GM23338 (cell line): ENCODE data around the gene FAM221A. TPM values are rescaled to one million over a fixed set of nuclear protein-coding genes. Genes with fewer than 3 reads are reported as not detected.

Experiments
- ATAC-seq: fragments of 200-7000 bp; cut with Tn5 transposase; 3 replicates; pipeline ENCODE4 v1.9.1; 2020
- DNase-seq: peaks from one replicate; pipeline ENCODE4 v3.0.0-alpha.2; 2015; ENCODE audit warnings: low spot score
- H2AFZ ChIP-seq: fragments of 200-600 bp; sonication (generic); 2 replicates; pipeline ENCODE4 v1.8.0; 2016; ENCODE audit warnings: antibody characterized with exemption, mild to moderate bottlenecking, moderate library complexity
- H3F3A ChIP-seq: fragments of 200-600 bp; sonication (generic); replicated peaks from 2 replicates; pipeline ENCODE4 v1.8.0; 2017; ENCODE audit warnings: antibody characterized with exemption, mixed run types, low read depth
- H3K27ac ChIP-seq: fragments of 200-600 bp; sonication (generic); 2 replicates; pipeline ENCODE4 v1.6.1; 2016; ENCODE audit warnings: low read depth
- H3K27me3 ChIP-seq: fragments of 200-600 bp; sonication (generic); 2 replicates; pipeline ENCODE4 v1.8.0; 2016; ENCODE audit warnings: mild to moderate bottlenecking, mixed run types, moderate library complexity; ENCODE audit not compliant: insufficient read depth
- H3K36me3 ChIP-seq: fragments of 200-600 bp; sonication (generic); 2 replicates; pipeline ENCODE4 v1.8.0; 2016; ENCODE audit warnings: mild to moderate bottlenecking; ENCODE audit not compliant: insufficient read depth
- H3K4me1 ChIP-seq: fragments of 200-600 bp; sonication (generic); 2 replicates; pipeline ENCODE4 v1.8.0; 2016; ENCODE audit warnings: mild to moderate bottlenecking, moderate library complexity; ENCODE audit not compliant: insufficient read depth
- H3K4me2 ChIP-seq: fragments of 200-600 bp; sonication (generic); 2 replicates; pipeline ENCODE4 v1.7.1; 2017; ENCODE audit warnings: mixed run types
- H3K4me3 ChIP-seq: fragments of 200-600 bp; sonication (generic); 2 replicates; pipeline ENCODE4 v1.6.1; 2016; ENCODE audit warnings: mixed run types
- H3K79me2 ChIP-seq: fragments of 200-600 bp; sonication (generic); replicated peaks from 2 replicates; pipeline ENCODE4 v1.8.0; 2017; ENCODE audit warnings: mild to moderate bottlenecking; ENCODE audit not compliant: insufficient read depth
- H3K9me2 ChIP-seq: fragments of 200-600 bp; sonication (generic); 2 replicates; pipeline ENCODE4 v1.8.0; 2017; ENCODE audit not compliant: insufficient read depth
- H4K20me1 ChIP-seq: fragments of 200-600 bp; sonication (generic); replicated peaks from 2 replicates; pipeline ENCODE4 v1.8.0; 2017; ENCODE audit warnings: mild to moderate bottlenecking; ENCODE audit not compliant: insufficient read depth
- H3K27ac Mint-ChIP-seq: 2 replicates; pipeline ENCODE4 v1.8.0; 2020; ENCODE audit warnings: inconsistent platforms, mild to moderate bottlenecking, moderate library complexity, mixed read lengths
- H3K27me3 Mint-ChIP-seq: 3 replicates; pipeline ENCODE4 v1.8.0; 2022; ENCODE audit warnings: low read depth, mild to moderate bottlenecking, moderate library complexity, mixed read lengths, inconsistent platforms; ENCODE audit not compliant: insufficient read depth, poor library complexity
- H3K36me3 Mint-ChIP-seq: 3 replicates; pipeline ENCODE4 v1.8.0; 2021; ENCODE audit warnings: low read depth, mild to moderate bottlenecking, inconsistent platforms, moderate library complexity, mixed read lengths
- H3K4me1 Mint-ChIP-seq: 3 replicates; pipeline ENCODE4 v1.8.0; 2020; ENCODE audit warnings: mild to moderate bottlenecking, inconsistent platforms, mixed read lengths
- H3K4me3 Mint-ChIP-seq: 3 replicates; pipeline ENCODE4 v1.8.0; 2021; ENCODE audit warnings: moderate library complexity, mild to moderate bottlenecking, inconsistent platforms, mixed read lengths
- H3K9me3 Mint-ChIP-seq: 3 replicates; pipeline ENCODE4 v1.8.0; 2020; ENCODE audit warnings: moderate library complexity, mild to moderate bottlenecking, inconsistent platforms, mixed read lengths
- CREB1 ChIP-seq: fragments of 250-450 bp; sonication (Bioruptor Pico); IDR thresholded peaks from 2 replicates; pipeline ENCODE4 v1.5.0; 2020; ENCODE audit warnings: low read depth, mild to moderate bottlenecking, moderate library complexity
- CTCF ChIP-seq, 2 experiments: fragments of 200-600 bp in 1 of 2; sonication (generic) in 1 of 2; conservative IDR thresholded peaks; 2 replicates each; pipeline versions ENCODE4 v1.5.1 to v1.6.1; 2016 to 2017; ENCODE audit warnings: antibody characterized with exemption in 2 of 2, low read depth in 2 of 2, mild to moderate bottlenecking in 2 of 2, moderate library complexity in 1 of 2
- ETS1 ChIP-seq: IDR thresholded peaks from 2 replicates; pipeline ENCODE4 v1.6.1; 2016; ENCODE audit warnings: antibody characterized with exemption
- EZH2 ChIP-seq: fragments of 200-600 bp; sonication (generic); IDR thresholded peaks from one replicate; pipeline ENCODE4 v1.8.0; 2017; ENCODE audit warnings: antibody characterized with exemption, mild to moderate bottlenecking, low read depth; ENCODE audit not compliant: unreplicated experiment
- EZH2phosphoT487 ChIP-seq: fragments of 200-600 bp; sonication (generic); IDR thresholded peaks from one replicate; pipeline ENCODE4 v1.8.1; 2018; ENCODE audit warnings: antibody characterized with exemption; ENCODE audit not compliant: unreplicated experiment
- JUNB ChIP-seq: IDR thresholded peaks from one replicate; pipeline ENCODE4 v1.6.1; 2016; ENCODE audit warnings: antibody characterized with exemption; ENCODE audit not compliant: unreplicated experiment
- NANOG ChIP-seq: IDR thresholded peaks from 2 replicates; pipeline ENCODE4 v1.6.1; 2016; ENCODE audit warnings: antibody characterized with exemption, borderline replicate concordance
- POLR2AphosphoS5 ChIP-seq: IDR thresholded peaks from 2 replicates; pipeline ENCODE4 v1.6.1; 2016; ENCODE audit warnings: antibody characterized with exemption, low read depth
- STAT1 ChIP-seq: IDR thresholded peaks from one replicate; pipeline ENCODE4 v1.6.1; 2016; ENCODE audit warnings: antibody characterized with exemption; ENCODE audit not compliant: unreplicated experiment
- ZNF114 ChIP-seq: fragments of 250-450 bp; sonication (Bioruptor Pico); IDR thresholded peaks from 2 replicates; pipeline ENCODE4 v1.5.0; 2020; ENCODE audit warnings: mild to moderate bottlenecking, moderate library complexity
- ZNF331 ChIP-seq: fragments of 250-450 bp; sonication (Bioruptor Pico); IDR thresholded peaks from 2 replicates; pipeline ENCODE4 v1.5.0; 2020; ENCODE audit warnings: low read depth, mild to moderate bottlenecking, moderate library complexity
- polyA plus RNA-seq: library from polyadenylated mRNA; unstranded; fragments of >200 nt; fragmentation: Nextera tagmentation; extraction: Ambion mirVana; gene quantifications from 2 replicates; pipeline ENCODE4 v1.2.1, GENCODE V29; 2016
- total RNA-seq: library from RNA; depleted of rRNA; stranded (reverse); fragments of >200 nt; shearing (Covaris generic); gene quantifications from 2 replicates; pipeline ENCODE4 v1.2.3, GENCODE V29; 2014
- TF ChIP-seq, protein P1 (sequence below): fragments of 250-450 bp; sonication (Bioruptor Pico); IDR thresholded peaks from 2 replicates; pipeline ENCODE4 v1.5.0; 2020; ENCODE audit warnings: mild to moderate bottlenecking, moderate library complexity
- TF ChIP-seq, protein P2 (sequence below): IDR thresholded peaks from one replicate; pipeline ENCODE4 v1.6.1; 2018; ENCODE audit warnings: antibody characterized with exemption; ENCODE audit not compliant: unreplicated experiment

Gene FAM221A
- total and polyA plus RNA-seq, 2 experiments from 2014 or later = 31.4 to 35.7 TPM

DNA sequence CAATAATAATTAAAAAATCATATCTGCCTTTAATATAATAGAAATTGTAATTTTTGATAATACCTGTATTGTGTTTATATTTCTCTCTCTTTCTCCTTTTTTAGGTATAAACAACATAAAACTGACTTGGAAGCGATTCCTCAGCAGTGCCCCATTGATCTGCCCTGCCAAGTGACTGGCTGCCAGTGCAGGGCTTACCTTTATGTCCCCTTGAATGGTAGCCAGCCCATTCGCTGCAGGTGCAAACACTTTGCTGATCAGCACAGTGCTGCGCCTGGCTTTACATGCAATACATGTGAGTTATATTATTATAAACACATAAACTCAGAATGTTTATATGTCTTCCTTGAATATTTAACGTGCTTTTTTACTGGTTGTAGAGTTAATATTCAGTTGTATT, 9.2 kb downstream of the FAM221A start:
- Mint-ChIP-seq H3K27me3 (peaks cover 1% of the 10 kb centered on the region), H3K9me3 (no peaks in the 10 kb centered on the region), H3K36me3 (peaks cover 82% of the 10 kb centered on the region), H3K4me3 (no peak overlapping the region), H3K27ac (no peak overlapping the region), H3K4me1 (peaks cover 3% of the 10 kb centered on the region; the same call in 2 of the 3 replicates)
- Histone ChIP-seq H2AFZ (no peak overlapping the region), H3K9me2 (no peaks in the 10 kb centered on the region), H3K4me3 (no peak overlapping the region), H3K4me1 (no peaks in the 10 kb centered on the region), H3K4me2 (no peak overlapping the region), H3K79me2 (peaks cover 50% of the 10 kb centered on the region), H3K36me3 (peaks cover 29% of the 10 kb centered on the region), H3K27ac (no peak overlapping the region), H3F3A (no peaks in the 10 kb centered on the region), H4K20me1 (peaks cover 16% of the 10 kb centered on the region; the same call in 1 of the 2 replicates), H3K27me3 (no peaks in the 10 kb centered on the region)
- ATAC-seq = no peak
- no peak for DNase-seq
- TF ChIP-seq, protein P1, sequence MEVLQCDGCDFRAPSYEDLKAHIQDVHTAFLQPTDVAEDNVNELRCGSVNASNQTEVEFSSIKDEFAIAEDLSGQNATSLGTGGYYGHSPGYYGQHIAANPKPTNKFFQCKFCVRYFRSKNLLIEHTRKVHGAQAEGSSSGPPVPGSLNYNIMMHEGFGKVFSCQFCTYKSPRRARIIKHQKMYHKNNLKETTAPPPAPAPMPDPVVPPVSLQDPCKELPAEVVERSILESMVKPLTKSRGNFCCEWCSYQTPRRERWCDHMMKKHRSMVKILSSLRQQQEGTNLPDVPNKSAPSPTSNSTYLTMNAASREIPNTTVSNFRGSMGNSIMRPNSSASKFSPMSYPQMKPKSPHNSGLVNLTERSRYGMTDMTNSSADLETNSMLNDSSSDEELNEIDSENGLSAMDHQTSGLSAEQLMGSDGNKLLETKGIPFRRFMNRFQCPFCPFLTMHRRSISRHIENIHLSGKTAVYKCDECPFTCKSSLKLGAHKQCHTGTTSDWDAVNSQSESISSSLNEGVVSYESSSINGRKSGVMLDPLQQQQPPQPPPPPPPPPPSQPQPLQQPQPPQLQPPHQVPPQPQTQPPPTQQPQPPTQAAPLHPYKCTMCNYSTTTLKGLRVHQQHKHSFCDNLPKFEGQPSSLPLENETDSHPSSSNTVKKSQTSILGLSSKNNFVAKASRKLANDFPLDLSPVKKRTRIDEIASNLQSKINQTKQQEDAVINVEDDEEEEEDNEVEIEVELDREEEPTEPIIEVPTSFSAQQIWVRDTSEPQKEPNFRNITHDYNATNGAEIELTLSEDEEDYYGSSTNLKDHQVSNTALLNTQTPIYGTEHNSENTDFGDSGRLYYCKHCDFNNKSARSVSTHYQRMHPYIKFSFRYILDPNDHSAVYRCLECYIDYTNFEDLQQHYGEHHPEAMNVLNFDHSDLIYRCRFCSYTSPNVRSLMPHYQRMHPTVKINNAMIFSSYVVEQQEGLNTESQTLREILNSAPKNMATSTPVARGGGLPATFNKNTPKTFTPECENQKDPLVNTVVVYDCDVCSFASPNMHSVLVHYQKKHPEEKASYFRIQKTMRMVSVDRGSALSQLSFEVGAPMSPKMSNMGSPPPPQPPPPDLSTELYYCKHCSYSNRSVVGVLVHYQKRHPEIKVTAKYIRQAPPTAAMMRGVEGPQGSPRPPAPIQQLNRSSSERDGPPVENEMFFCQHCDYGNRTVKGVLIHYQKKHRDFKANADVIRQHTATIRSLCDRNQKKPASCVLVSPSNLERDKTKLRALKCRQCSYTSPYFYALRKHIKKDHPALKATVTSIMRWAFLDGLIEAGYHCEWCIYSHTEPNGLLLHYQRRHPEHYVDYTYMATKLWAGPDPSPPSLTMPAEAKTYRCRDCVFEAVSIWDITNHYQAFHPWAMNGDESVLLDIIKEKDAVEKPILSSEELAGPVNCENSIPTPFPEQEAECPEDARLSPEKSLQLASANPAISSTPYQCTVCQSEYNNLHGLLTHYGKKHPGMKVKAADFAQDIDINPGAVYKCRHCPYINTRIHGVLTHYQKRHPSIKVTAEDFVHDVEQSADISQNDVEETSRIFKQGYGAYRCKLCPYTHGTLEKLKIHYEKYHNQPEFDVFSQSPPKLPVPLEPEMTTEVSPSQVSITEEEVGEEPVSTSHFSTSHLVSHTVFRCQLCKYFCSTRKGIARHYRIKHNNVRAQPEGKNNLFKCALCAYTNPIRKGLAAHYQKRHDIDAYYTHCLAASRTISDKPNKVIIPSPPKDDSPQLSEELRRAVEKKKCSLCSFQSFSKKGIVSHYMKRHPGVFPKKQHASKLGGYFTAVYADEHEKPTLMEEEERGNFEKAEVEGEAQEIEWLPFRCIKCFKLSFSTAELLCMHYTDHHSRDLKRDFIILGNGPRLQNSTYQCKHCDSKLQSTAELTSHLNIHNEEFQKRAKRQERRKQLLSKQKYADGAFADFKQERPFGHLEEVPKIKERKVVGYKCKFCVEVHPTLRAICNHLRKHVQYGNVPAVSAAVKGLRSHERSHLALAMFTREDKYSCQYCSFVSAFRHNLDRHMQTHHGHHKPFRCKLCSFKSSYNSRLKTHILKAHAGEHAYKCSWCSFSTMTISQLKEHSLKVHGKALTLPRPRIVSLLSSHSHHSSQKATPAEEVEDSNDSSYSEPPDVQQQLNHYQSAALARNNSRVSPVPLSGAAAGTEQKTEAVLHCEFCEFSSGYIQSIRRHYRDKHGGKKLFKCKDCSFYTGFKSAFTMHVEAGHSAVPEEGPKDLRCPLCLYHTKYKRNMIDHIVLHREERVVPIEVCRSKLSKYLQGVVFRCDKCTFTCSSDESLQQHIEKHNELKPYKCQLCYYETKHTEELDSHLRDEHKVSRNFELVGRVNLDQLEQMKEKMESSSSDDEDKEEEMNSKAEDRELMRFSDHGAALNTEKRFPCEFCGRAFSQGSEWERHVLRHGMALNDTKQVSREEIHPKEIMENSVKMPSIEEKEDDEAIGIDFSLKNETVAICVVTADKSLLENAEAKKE (CRISPR knock-in tag) = no peak
- TF ChIP-seq ZNF331 (CRISPR knock-in tag) (no peak), EZH2 (no peak), ETS1 (no peak), JUNB (no peak), ZNF114 (no peak), EZH2phosphoT487 (no peak), CTCF (conservative IDR thresholded peaks at IDR 0.05; ENCODE audit: low read depth in 2 of 2) (no peak), POLR2AphosphoS5 (no peak), CREB1 (CRISPR knock-in tag) (no peak), NANOG (no peak), STAT1 (no peak)
- TF ChIP-seq, protein P2, sequence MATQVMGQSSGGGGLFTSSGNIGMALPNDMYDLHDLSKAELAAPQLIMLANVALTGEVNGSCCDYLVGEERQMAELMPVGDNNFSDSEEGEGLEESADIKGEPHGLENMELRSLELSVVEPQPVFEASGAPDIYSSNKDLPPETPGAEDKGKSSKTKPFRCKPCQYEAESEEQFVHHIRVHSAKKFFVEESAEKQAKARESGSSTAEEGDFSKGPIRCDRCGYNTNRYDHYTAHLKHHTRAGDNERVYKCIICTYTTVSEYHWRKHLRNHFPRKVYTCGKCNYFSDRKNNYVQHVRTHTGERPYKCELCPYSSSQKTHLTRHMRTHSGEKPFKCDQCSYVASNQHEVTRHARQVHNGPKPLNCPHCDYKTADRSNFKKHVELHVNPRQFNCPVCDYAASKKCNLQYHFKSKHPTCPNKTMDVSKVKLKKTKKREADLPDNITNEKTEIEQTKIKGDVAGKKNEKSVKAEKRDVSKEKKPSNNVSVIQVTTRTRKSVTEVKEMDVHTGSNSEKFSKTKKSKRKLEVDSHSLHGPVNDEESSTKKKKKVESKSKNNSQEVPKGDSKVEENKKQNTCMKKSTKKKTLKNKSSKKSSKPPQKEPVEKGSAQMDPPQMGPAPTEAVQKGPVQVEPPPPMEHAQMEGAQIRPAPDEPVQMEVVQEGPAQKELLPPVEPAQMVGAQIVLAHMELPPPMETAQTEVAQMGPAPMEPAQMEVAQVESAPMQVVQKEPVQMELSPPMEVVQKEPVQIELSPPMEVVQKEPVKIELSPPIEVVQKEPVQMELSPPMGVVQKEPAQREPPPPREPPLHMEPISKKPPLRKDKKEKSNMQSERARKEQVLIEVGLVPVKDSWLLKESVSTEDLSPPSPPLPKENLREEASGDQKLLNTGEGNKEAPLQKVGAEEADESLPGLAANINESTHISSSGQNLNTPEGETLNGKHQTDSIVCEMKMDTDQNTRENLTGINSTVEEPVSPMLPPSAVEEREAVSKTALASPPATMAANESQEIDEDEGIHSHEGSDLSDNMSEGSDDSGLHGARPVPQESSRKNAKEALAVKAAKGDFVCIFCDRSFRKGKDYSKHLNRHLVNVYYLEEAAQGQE = no peak
